Panc1 (cell line): Measurements from ENCODE around the gene FSTL1. TPM values are rescaled to one million over a fixed set of nuclear protein-coding genes. Genes with fewer than 3 reads are reported as not detected.

Experiments
- ATAC-seq: fragments of 200-7000 bp; cut with Tn5 transposase; 2 replicates; pipeline ENCODE4 v1.9.1; 2020; ENCODE audit warnings: mild to moderate bottlenecking, moderate library complexity
- BruUV-seq: library from RNA; stranded (reverse); fragments of 400-500 nt; replicated peaks from 2 replicates; lab custom pipeline; 2021; lab: Mats Ljungman, UMichigan
- CTCF ChIA-PET: fragments of 300-600 bp; sonication (Branson Sonifier 250); formaldehyde crosslinking; loops from one replicate; lab custom pipeline; 2022; ENCODE audit warnings: antibody characterized with exemption; lab: Charles Lee
- POLR2A ChIA-PET: fragments of 300-600 bp; sonication (Branson Sonifier 250); formaldehyde crosslinking; loops from one replicate; lab custom pipeline; 2022; ENCODE audit warnings: antibody characterized with exemption; lab: Charles Lee
- DNase-seq: peaks from one replicate; pipeline ENCODE4 v3.0.0-alpha.2; 2010; ENCODE audit warnings: low read depth, low spot score
- H3K27ac ChIP-seq: 2 replicates; pipeline ENCODE4 v1.5.1; 2011; ENCODE audit warnings: mild to moderate bottlenecking, low read length, inconsistent platforms
- H3K27me3 ChIP-seq: fragments of 200-500 bp; sonication (Bioruptor generic); 2 replicates; pipeline ENCODE4 v1.6.0; 2014; ENCODE audit warnings: low read length, inconsistent platforms; ENCODE audit not compliant: control insufficient read depth, insufficient read depth
- H3K36me3 ChIP-seq: fragments of 200-500 bp; sonication (Bioruptor generic); 2 replicates; pipeline ENCODE4 v1.5.1; 2014; ENCODE audit warnings: inconsistent platforms, mild to moderate bottlenecking, low read length, moderate library complexity; ENCODE audit not compliant: control insufficient read depth, insufficient read depth
- H3K4me1 ChIP-seq: 2 replicates; pipeline ENCODE4 v1.5.1; 2011; ENCODE audit warnings: inconsistent platforms, mild to moderate bottlenecking, low read length, moderate library complexity; ENCODE audit not compliant: control insufficient read depth, insufficient read depth
- H3K4me3 ChIP-seq, 2 experiments: 2 replicates each; pipeline ENCODE4 v1.5.1; 2011 to 2012; ENCODE audit warnings: low read depth in 2 of 2, low read length in 2 of 2, mild to moderate bottlenecking in 2 of 2, inconsistent platforms in 1 of 2, moderate library complexity in 1 of 2
- H3K9me3 ChIP-seq: fragments of 200-500 bp; sonication (Bioruptor generic); 2 replicates; pipeline ENCODE4 v1.5.1; 2014; ENCODE audit warnings: low read depth, mild to moderate bottlenecking, inconsistent platforms, low read length, moderate library complexity; ENCODE audit not compliant: control insufficient read depth, insufficient read depth
- CTCF ChIP-seq: fragments of 450-650 bp; IDR thresholded peaks from 2 replicates; pipeline ENCODE4 v1.5.1; 2017; ENCODE audit warnings: mild to moderate bottlenecking
- POLR2AphosphoS5 ChIP-seq: IDR thresholded peaks from 2 replicates; pipeline ENCODE4 v1.6.1; 2012; ENCODE audit warnings: mild to moderate bottlenecking, low read depth, low read length, moderate library complexity
- REST ChIP-seq, 2 experiments: IDR thresholded peaks; 2 replicates each; pipeline ENCODE4 v1.6.1; 2011 to 2012; ENCODE audit warnings: low read depth in 2 of 2, control low read depth in 1 of 2, low read length in 1 of 2, mild to moderate bottlenecking in 1 of 2, moderate library complexity in 1 of 2; ENCODE audit not compliant: insufficient read depth in 1 of 2
- SIN3A ChIP-seq: IDR thresholded peaks from 2 replicates; pipeline ENCODE4 v1.6.1; 2012; ENCODE audit warnings: low read depth, mild to moderate bottlenecking, low read length, moderate library complexity, borderline replicate concordance; ENCODE audit not compliant: insufficient read depth
- TCF7L2 ChIP-seq: IDR thresholded peaks from 2 replicates; pipeline ENCODE4 v1.6.1; 2011; ENCODE audit warnings: mild to moderate bottlenecking, low read depth, low read length, inconsistent platforms
- in situ Hi-C: cut with HindIII; loops from 2 replicates; pipeline ENCODE4 v1.10.0; 2016; ENCODE audit warnings: low sequenced_read_pairs, low pct_unique_long_range_greater_than_20kb
- intact Hi-C: fragments of 100-400 bp; cut with micrococcal nuclease; formaldehyde crosslinking; loops from one replicate; pipeline ENCODE4 v1.10.0; 2022; ENCODE audit not compliant: unreplicated experiment
- total RNA-seq: library from RNA; stranded (reverse); gene quantifications from one replicate; pipeline ENCODE4 v1.2.1, GENCODE V29; 2021; ENCODE audit not compliant: unreplicated experiment

The FSTL1 gene
- total RNA-seq, 1 experiment from 2014 or later, result 9.2 TPM

GRCh38 chr3:120410116-120410515 lies 40.7 kb downstream of the FSTL1 start:
- Histone ChIP-seq H3K27ac (no peak overlapping the region), H3K4me3 (no peak overlapping the region), H3K9me3 (no peaks in the 10 kb centered on the region), H3K4me1 (no peaks in the 10 kb centered on the region), H3K36me3 (no peaks in the 10 kb centered on the region), H3K27me3 (no peaks in the 10 kb centered on the region; the same call in 1 of the 2 replicates)
- BruUV-seq, result no TSS peak
- TF ChIP-seq CTCF, result no peak
- no peak for TF ChIP-seq TCF7L2
- no peak for TF ChIP-seq REST (IDR thresholded peaks at IDR 0.05; ENCODE audit: insufficient read depth in 1 of 2, low read depth in 2 of 2, low read length in 1 of 2)
- no peak for TF ChIP-seq SIN3A
- no peak for TF ChIP-seq POLR2AphosphoS5
- intact Hi-C loops (no loop called here), in situ Hi-C loops (no loop called here)
- ATAC-seq, result no peak
- no peak for DNase-seq
- ChIA-PET POLR2A (no interaction called here), CTCF (no interaction called here)

GRCh38 chr3:120407508-120408287 lies 43.1 kb downstream of the FSTL1 start:
- Histone ChIP-seq H3K36me3 (no peaks in the 10 kb centered on the region), H3K27me3 (no peaks in the 10 kb centered on the region), H3K9me3 (no peaks in the 10 kb centered on the region), H3K27ac (no peak overlapping the region), H3K4me3 (no peak overlapping the region), H3K4me1 (no peaks in the 10 kb centered on the region)
- ChIA-PET CTCF (no interaction called here), POLR2A (no interaction called here)
- ATAC-seq, result no peak
- no peak for DNase-seq
- TF ChIP-seq REST (IDR thresholded peaks at IDR 0.05; ENCODE audit: insufficient read depth in 1 of 2, low read depth in 2 of 2, low read length in 1 of 2) (no peak), SIN3A (no peak), CTCF (no peak), POLR2AphosphoS5 (no peak), TCF7L2 (no peak)
- BruUV-seq, result no TSS peak
- in situ Hi-C loops (no loop called here), intact Hi-C loops (no loop called here)
